Colonic mucosa (tissue), 4 donors: ENCODE data around the gene PREX1. TPM values are rescaled to one million over a fixed set of nuclear protein-coding genes. Genes with fewer than 3 reads are reported as not detected.

Experiments used
- DNase-seq: peaks from one replicate; pipeline ENCODE4 v3.0.0-alpha.2; 2020
- H3K27ac ChIP-seq: fragments of 200-600 bp; one replicate; pipeline ENCODE4 v1.8.0; 2021
- H3K27me3 ChIP-seq: fragments of 200-600 bp; one replicate; pipeline ENCODE4 v1.8.0; 2021
- H3K36me3 ChIP-seq: fragments of 200-600 bp; one replicate; pipeline ENCODE4 v1.8.0; 2021
- H3K4me1 ChIP-seq: fragments of 200-600 bp; one replicate; pipeline ENCODE4 v1.8.0; 2021; ENCODE audit warnings: mild to moderate bottlenecking
- H3K4me3 ChIP-seq: fragments of 200-600 bp; one replicate; pipeline ENCODE4 v1.8.0; 2021
- H3K9ac ChIP-seq, 2 donors: one replicate each; pipeline ENCODE4 v1.7.0; 2013; ENCODE audit warnings: control low read depth in 2 of 2, low read depth in 2 of 2, low read length in 2 of 2
- H3K9me3 ChIP-seq: fragments of 200-600 bp; one replicate; pipeline ENCODE4 v1.8.0; 2021
- CTCF ChIP-seq: fragments of 200-600 bp; IDR thresholded peaks from one replicate; pipeline ENCODE4 v1.8.0; 2022; ENCODE audit warnings: antibody characterized with exemption, mild to moderate bottlenecking
- intact Hi-C: fragments of 100-400 bp; cut with DNase I; formaldehyde crosslinking; loops from one replicate; pipeline ENCODE4 v1.14.1; 2022
- total RNA-seq, 2 donors: library from RNA; stranded (reverse); fragmentation: NEBNext Ultra II Directional in 1 of 2; extraction: Animal tissue kit (Norgen Biotek cat#: 25700) in 1 of 2; gene quantifications; one replicate each; pipeline ENCODE4 v1.2.1, GENCODE V29; 2021
- donor health status: healthy.
- donor health status: DM: no; HTN: no; CAD: no.
- donor health status: DM: no; HTN: no; CAD: no.

PREX1 gene
- total RNA-seq, 2 donors from 2014 or later: 7.2 to 24.6 TPM

GRCh38 chr20:48743807-48744206 lies 84.0 kb downstream of the PREX1 start:
- Histone ChIP-seq H3K9ac (no peak overlapping the region), H3K4me3 (no peak overlapping the region), H3K36me3 (no peaks in the 10 kb centered on the region), H3K4me1 (no peaks in the 10 kb centered on the region), H3K27ac (no peak overlapping the region), H3K27me3 (no peaks in the 10 kb centered on the region), H3K9me3 (no peaks in the 10 kb centered on the region)
- no peak for TF ChIP-seq CTCF
- intact Hi-C loops: no loop called here
- DNase-seq: no peak

- H3K27ac ChIP-seq: no peak overlapping the region
- intact Hi-C loops: no loop called here
- H3K9ac ChIP-seq: no peak overlapping the region
- DNase-seq: no peak
- H3K4me1 ChIP-seq: no peaks in the 10 kb centered on the region
- no peak overlapping the region for H3K4me3 ChIP-seq
- H3K27me3 ChIP-seq: no peaks in the 10 kb centered on the region
- no peaks in the 10 kb centered on the region for H3K36me3 ChIP-seq
- H3K9me3 ChIP-seq: no peaks in the 10 kb centered on the region
- TF ChIP-seq CTCF: no peak
Observed at GRCh38 chr20:48742912-48743680, 84.7 kb downstream of the PREX1 start.

DNA sequence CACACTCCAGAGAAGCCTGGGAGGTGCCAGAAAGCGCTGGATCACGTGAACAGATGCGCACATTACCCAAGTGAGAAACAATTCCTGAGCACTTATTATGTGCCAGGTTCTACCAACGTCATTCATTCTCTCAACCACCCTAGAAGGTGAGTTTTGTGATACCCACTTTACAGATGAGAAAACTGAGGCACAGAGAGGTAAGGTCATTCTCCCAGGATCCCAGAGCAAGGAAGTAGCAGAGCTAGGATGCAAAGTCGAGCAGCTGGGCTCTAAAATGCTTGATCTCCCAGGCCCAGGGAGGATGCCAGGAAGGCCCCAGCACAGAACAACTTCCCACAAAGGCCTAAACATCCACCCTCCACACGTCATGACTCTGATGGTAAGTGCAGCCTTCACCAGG lies 85.6 kb downstream of the PREX1 start:
- TF ChIP-seq CTCF: no peak
- Histone ChIP-seq H3K4me3 (no peak overlapping the region), H3K4me1 (no peaks in the 10 kb centered on the region), H3K9me3 (no peaks in the 10 kb centered on the region), H3K27ac (no peak overlapping the region), H3K27me3 (no peaks in the 10 kb centered on the region), H3K9ac (no peak overlapping the region), H3K36me3 (no peaks in the 10 kb centered on the region)
- intact Hi-C loops: no loop called here
- no peak for DNase-seq

DNA sequence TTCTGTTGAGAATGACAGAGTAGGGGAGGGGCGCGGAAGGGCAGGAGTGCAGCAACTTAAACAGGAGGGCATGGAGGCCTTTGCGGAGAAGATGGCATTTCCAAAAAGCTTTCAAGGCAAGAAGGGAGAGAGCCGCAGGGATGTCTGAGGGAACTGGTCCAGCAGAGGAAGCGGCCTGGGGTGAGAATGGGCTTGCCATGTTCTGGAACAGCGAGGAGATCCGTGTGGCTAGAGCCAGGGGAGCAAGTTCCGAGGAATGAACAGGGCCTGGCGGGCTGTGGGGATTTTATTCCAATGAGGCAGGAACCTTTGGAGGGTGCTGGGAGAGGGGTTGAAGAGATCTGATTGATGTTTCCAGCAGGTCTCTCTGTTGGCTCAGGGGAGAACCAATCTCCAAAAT lies 86.1 kb downstream of the PREX1 start:
- no peak overlapping the region for H3K27ac ChIP-seq
- no peak overlapping the region for H3K4me3 ChIP-seq
- H3K27me3 ChIP-seq: no peaks in the 10 kb centered on the region
- H3K36me3 ChIP-seq: no peaks in the 10 kb centered on the region
- no peak overlapping the region for H3K9ac ChIP-seq
- no peaks in the 10 kb centered on the region for H3K9me3 ChIP-seq
- no peak for DNase-seq
- intact Hi-C loops: no loop called here
- H3K4me1 ChIP-seq: no peaks in the 10 kb centered on the region
- TF ChIP-seq CTCF: no peak

DNA sequence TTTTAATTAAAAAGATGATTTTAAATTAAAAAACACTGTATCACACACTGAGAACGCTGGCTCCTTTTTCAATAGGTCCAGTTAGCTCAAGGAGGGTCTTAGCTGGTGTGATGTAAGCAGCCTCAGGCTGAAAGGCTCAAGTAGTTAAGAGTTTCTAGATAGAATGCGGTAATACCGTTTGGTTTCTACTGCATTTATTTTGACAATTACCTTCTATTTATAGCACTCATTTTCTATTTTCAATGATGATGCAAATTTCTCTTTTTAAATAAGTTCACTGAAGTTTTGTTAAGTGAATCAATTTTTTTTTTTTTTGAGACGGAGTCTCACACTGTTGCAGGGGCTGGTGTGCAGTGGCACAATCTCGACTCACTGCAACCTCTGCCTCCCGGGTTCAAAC lies 87.1 kb downstream of the PREX1 start:
- Histone ChIP-seq H3K27ac (no peak overlapping the region), H3K9me3 (no peaks in the 10 kb centered on the region), H3K4me3 (no peak overlapping the region), H3K36me3 (no peaks in the 10 kb centered on the region), H3K4me1 (no peaks in the 10 kb centered on the region), H3K27me3 (no peaks in the 10 kb centered on the region), H3K9ac (no peak overlapping the region)
- no peak for DNase-seq
- intact Hi-C loops: no loop called here
- no peak for TF ChIP-seq CTCF
